Measurements from ENCODE around the gene SULT1C4. TPM values are rescaled to one million over a fixed set of nuclear protein-coding genes. Genes with fewer than 3 reads are reported as not detected.
A peak's percentile ranks its signal among the peaks of the same experiment; 100 is the strongest.

Gene SULT1C4
- polyA plus RNA-seq, 1 of the 3 experiments (the other 2 are of a cell fraction) = 0.18 TPM

DNA sequence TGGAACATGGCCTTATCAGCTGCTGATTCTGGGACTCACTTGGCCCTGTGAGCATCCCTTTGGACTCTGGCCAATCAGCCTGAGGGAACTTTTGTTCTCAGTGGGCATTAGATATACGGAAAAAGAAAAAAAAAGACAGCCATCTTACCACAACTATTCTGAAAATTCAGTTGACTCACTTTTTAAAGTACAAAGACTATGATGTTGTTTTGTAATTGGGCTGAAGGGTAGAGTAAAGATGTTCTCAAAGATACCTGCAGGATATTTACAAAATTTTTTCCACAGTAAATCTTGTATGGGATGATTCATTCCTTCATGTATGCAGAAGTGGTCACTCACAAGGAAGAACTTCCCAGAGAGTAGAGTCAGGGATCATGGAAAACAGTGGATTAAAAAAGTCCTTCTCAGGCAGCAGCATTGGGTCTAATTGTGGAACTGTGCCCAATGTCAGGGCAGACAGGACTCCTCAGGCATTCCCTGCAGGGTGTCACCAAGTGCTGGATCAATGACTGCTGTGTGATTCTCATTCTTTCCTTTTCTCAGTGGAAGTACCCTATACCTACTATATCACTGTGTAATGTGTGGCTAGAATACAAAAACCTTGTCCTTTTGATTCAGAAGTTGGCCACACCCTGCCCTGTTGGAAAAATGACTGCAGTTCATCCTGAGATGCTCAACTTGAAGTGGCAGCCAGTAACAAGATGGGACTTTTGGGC, 35.4 kb downstream of the SULT1C4 start (continued):
- TF ChIP-seq, protein P1, sequence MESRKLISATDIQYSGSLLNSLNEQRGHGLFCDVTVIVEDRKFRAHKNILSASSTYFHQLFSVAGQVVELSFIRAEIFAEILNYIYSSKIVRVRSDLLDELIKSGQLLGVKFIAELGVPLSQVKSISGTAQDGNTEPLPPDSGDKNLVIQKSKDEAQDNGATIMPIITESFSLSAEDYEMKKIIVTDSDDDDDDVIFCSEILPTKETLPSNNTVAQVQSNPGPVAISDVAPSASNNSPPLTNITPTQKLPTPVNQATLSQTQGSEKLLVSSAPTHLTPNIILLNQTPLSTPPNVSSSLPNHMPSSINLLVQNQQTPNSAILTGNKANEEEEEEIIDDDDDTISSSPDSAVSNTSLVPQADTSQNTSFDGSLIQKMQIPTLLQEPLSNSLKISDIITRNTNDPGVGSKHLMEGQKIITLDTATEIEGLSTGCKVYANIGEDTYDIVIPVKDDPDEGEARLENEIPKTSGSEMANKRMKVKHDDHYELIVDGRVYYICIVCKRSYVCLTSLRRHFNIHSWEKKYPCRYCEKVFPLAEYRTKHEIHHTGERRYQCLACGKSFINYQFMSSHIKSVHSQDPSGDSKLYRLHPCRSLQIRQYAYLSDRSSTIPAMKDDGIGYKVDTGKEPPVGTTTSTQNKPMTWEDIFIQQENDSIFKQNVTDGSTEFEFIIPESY (IDR thresholded peaks at IDR 0.05; ENCODE audit: borderline replicate concordance, low read depth) = 0 out of 2 replicates have a peak, but pooled peaks have one; percentile 22
- no peak for TF ChIP-seq EZH2phosphoT487 (IDR thresholded peaks at IDR 0.05; ENCODE audit: borderline replicate concordance, low read depth)
- TF ChIP-seq, protein P2, sequence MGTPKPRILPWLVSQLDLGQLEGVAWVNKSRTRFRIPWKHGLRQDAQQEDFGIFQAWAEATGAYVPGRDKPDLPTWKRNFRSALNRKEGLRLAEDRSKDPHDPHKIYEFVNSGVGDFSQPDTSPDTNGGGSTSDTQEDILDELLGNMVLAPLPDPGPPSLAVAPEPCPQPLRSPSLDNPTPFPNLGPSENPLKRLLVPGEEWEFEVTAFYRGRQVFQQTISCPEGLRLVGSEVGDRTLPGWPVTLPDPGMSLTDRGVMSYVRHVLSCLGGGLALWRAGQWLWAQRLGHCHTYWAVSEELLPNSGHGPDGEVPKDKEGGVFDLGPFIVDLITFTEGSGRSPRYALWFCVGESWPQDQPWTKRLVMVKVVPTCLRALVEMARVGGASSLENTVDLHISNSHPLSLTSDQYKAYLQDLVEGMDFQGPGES (IDR thresholded peaks at IDR 0.05; ENCODE audit: low read depth, low read length) = no peak
- TF ChIP-seq JUND (IDR thresholded peaks at IDR 0.05) = peak; percentile 84
- TF ChIP-seq GABPA (IDR thresholded peaks at IDR 0.05; ENCODE audit: low read depth) = no peak
- no peak for TF ChIP-seq FOXJ3 (CRISPR knock-in tag; IDR thresholded peaks at IDR 0.05)
- TF ChIP-seq MAX (IDR thresholded peaks at IDR 0.05; ENCODE audit: low read depth) = 0 out of 2 replicates have a peak, but pooled peaks have one; percentile 17
- peak in 1 of 2 experiments; percentile 74; a peak in 2 of 4 replicates for TF ChIP-seq EP300 (IDR thresholded peaks at IDR 0.05; ENCODE audit: borderline replicate concordance in 1 of 2, low read depth in 1 of 2, low read length in 1 of 2)
- no peak for TF ChIP-seq CTCF (IDR thresholded peaks at IDR 0.05)
- no peak for TF ChIP-seq ELF1 (IDR thresholded peaks at IDR 0.05)
- TF ChIP-seq FOSL2 (IDR thresholded peaks at IDR 0.05; ENCODE audit: borderline replicate concordance, low read depth) = peak; percentile 81
- no peak for TF ChIP-seq RXRA (IDR thresholded peaks at IDR 0.05; ENCODE audit: borderline replicate concordance, low read depth)
- no peak for TF ChIP-seq FOXM1 (IDR thresholded peaks at IDR 0.05; ENCODE audit: low read depth)
- peak; percentile 71 for TF ChIP-seq TCF12 (IDR thresholded peaks at IDR 0.05)
- TF ChIP-seq REST (IDR thresholded peaks at IDR 0.05; ENCODE audit: low read depth, low read length) = no peak
- TF ChIP-seq USF1 (IDR thresholded peaks at IDR 0.05; ENCODE audit: borderline replicate concordance, low read depth) = no peak
- no peak for TF ChIP-seq CHD2 (IDR thresholded peaks at IDR 0.05; ENCODE audit: low read length, partially characterized antibody)
- no peak for TF ChIP-seq MXI1 (IDR thresholded peaks at IDR 0.05; ENCODE audit: low read depth, low read length)
- TF ChIP-seq NFIC (IDR thresholded peaks at IDR 0.05; ENCODE audit: borderline replicate concordance) = peak; percentile 94
